Measurements from ENCODE around the gene KLF5. TPM values are rescaled to one million over a fixed set of nuclear protein-coding genes. Genes with fewer than 3 reads are reported as not detected.
A peak's percentile ranks its signal among the peaks of the same experiment; 100 is the strongest.

The KLF5 gene
- polyA plus RNA-seq, 1 experiment, result 11.2 TPM

DNA sequence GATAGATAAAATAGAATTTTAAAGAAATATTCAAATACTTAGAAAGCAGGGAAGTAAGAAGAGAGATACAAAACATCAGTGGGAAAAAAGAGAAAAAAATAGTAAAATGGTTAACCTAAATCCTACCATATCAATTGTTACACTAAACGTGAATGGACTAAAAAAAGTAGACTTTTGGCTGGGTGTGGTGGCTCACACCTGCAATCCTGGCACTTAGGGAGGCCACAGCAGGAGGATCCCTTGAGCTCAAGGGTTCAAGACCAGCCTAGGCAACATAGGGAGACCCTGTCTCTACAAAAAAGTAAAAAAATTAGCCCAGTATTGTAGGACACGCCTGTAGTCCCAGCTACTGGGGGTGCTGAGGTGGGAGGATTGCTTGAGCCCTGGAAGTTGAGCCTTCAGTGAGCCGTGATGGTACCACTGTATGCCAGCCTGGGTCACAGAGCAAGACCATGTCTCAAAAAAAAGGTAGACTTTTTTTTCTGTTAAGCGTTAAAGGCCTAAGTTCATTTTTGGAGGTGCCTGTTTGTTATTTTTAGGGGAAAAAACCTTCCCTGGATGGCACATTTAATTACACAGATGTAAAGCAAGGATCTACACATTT, 29.6 kb downstream of the KLF5 start:
- peaks cover 14% of the 10 kb centered on the region for H3K9me3 ChIP-seq (ENCODE audit: control insufficient read depth, insufficient read depth, low read length)
- H3K27ac ChIP-seq (ENCODE audit: low read depth, low read length), result no peak overlapping the region
- ChIA-PET POLR2A (no interaction called here), CTCF (no interaction called here)
- TF ChIP-seq, protein P1, sequence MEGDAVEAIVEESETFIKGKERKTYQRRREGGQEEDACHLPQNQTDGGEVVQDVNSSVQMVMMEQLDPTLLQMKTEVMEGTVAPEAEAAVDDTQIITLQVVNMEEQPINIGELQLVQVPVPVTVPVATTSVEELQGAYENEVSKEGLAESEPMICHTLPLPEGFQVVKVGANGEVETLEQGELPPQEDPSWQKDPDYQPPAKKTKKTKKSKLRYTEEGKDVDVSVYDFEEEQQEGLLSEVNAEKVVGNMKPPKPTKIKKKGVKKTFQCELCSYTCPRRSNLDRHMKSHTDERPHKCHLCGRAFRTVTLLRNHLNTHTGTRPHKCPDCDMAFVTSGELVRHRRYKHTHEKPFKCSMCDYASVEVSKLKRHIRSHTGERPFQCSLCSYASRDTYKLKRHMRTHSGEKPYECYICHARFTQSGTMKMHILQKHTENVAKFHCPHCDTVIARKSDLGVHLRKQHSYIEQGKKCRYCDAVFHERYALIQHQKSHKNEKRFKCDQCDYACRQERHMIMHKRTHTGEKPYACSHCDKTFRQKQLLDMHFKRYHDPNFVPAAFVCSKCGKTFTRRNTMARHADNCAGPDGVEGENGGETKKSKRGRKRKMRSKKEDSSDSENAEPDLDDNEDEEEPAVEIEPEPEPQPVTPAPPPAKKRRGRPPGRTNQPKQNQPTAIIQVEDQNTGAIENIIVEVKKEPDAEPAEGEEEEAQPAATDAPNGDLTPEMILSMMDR (IDR thresholded peaks at IDR 0.05; ENCODE audit: low read depth, low read length), result no peak
- no peaks in the 10 kb centered on the region for H3K27me3 ChIP-seq (ENCODE audit: control insufficient read depth, insufficient read depth, low read length)
- DNase-seq (ENCODE audit: low read depth, low spot score), result no peak
- no peak overlapping the region for H3K4me3 ChIP-seq (ENCODE audit: low read depth, low read length)

DNA sequence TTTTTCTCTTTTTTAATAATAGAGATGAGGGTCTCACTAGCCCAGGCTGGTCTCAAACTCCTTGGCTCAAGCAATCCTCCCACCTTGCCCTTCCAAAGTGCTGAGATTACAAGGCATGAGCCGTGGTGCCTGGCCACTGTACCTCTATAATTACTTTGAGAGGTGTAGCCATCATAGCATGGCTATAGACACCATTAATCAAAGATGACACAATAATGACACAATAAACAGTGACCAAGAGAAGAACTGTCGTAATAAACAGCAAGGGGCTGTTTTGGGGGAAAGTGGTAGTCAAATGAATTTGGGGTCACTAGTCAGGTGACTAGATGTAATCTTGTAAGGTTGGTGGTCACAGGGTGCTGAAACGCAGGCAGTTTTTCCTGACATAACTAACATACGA, 30.4 kb downstream of the KLF5 start:
- TF ChIP-seq, protein P1 (IDR thresholded peaks at IDR 0.05; ENCODE audit: low read depth, low read length), result no peak
- POLR2A ChIA-PET, result no interaction called here

GRCh38 chr13:73090116-73090822, 31.5 kb downstream of the KLF5 start:
- no peak overlapping the region for H3K27ac ChIP-seq (ENCODE audit: low read depth, low read length)
- no peaks in the 10 kb centered on the region for H3K27me3 ChIP-seq (ENCODE audit: control insufficient read depth, insufficient read depth, low read length)
- CTCF ChIA-PET, result interaction anchor here (1.8 kb wide), 1 partner anchor 18 kb away, joined by 4 read pairs; no protein-coding TSS in a partner anchor
- TF ChIP-seq, protein P1 (IDR thresholded peaks at IDR 0.05; ENCODE audit: low read depth, low read length), result no peak
- no peak overlapping the region for H3K4me3 ChIP-seq (ENCODE audit: low read depth, low read length)
- peak; percentile 48 for DNase-seq (ENCODE audit: low read depth, low spot score)
- H3K9me3 ChIP-seq (ENCODE audit: control insufficient read depth, insufficient read depth, low read length), result peaks cover 14% of the 10 kb centered on the region
- POLR2A ChIA-PET, result no interaction called here

More for the DNA sequence above, 30.4 kb downstream of the KLF5 start:
- H3K9me3 ChIP-seq (ENCODE audit: control insufficient read depth, insufficient read depth, low read length), result peaks cover 14% of the 10 kb centered on the region
- no peak for DNase-seq (ENCODE audit: low read depth, low spot score)
- CTCF ChIA-PET, result interaction anchor here (1.8 kb wide), 1 partner anchor 17 kb away, joined by 4 read pairs; no protein-coding TSS in a partner anchor
- H3K27me3 ChIP-seq (ENCODE audit: control insufficient read depth, insufficient read depth, low read length), result no peaks in the 10 kb centered on the region
- H3K27ac ChIP-seq (ENCODE audit: low read depth, low read length), result no peak overlapping the region
- no peak overlapping the region for H3K4me3 ChIP-seq (ENCODE audit: low read depth, low read length)

GRCh38 chr13:73090823-73091187, 32.0 kb downstream of the KLF5 start:
- H3K4me3 ChIP-seq (ENCODE audit: low read depth, low read length), result no peak overlapping the region
- ChIA-PET POLR2A (no interaction called here), CTCF (no interaction called here)
- no peak overlapping the region for H3K27ac ChIP-seq (ENCODE audit: low read depth, low read length)
- H3K27me3 ChIP-seq (ENCODE audit: control insufficient read depth, insufficient read depth, low read length), result no peaks in the 10 kb centered on the region
- DNase-seq (ENCODE audit: low read depth, low spot score), result no peak
- TF ChIP-seq, protein P1 (IDR thresholded peaks at IDR 0.05; ENCODE audit: low read depth, low read length), result no peak
- peaks cover 14% of the 10 kb centered on the region for H3K9me3 ChIP-seq (ENCODE audit: control insufficient read depth, insufficient read depth, low read length)

DNA sequence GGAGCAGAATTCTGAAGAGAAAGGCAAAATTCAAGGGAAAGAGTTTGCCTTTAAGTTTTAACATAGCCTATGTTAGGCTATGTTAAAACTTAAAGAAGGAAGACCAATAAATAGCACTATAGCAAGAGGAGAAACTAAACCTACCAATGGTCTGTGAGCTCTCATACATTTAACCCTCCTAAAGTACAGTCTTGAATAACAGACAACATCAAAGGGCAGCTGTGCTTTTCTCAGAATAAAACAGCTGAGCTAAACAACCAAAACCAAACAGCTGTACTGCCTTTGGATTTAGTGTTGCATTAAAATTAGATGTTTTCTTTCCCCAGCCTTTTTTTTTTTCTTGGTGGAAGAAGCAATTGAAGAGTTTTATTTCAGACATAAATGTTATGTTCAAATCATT, 34.0 kb downstream of the KLF5 start:
- Histone ChIP-seq H3K4me3 (ENCODE audit: low read depth, low read length) (no peak overlapping the region), H3K9me3 (ENCODE audit: control insufficient read depth, insufficient read depth, low read length) (peaks cover 11% of the 10 kb centered on the region), H3K27me3 (ENCODE audit: control insufficient read depth, insufficient read depth, low read length) (no peaks in the 10 kb centered on the region), H3K27ac (ENCODE audit: low read depth, low read length) (no peak overlapping the region)
- POLR2A ChIA-PET, result no interaction called here
- DNase-seq (ENCODE audit: low read depth, low spot score), result peak; percentile 11
- CTCF ChIA-PET, result no interaction called here
- TF ChIP-seq, protein P1 (IDR thresholded peaks at IDR 0.05; ENCODE audit: low read depth, low read length), result no peak

Measured in AG04450 (cell line).